Neutrophil (primary cell): ENCODE data around the gene ABLIM3.

Experiments used
- H3K27ac ChIP-seq: fragments of 200-600 bp; sonication (generic); 2 replicates; pipeline ENCODE4 v1.5.1; 2016; ENCODE audit warnings: mild to moderate bottlenecking, moderate library complexity
- H3K27me3 ChIP-seq: fragments of 200-600 bp; sonication (generic); 2 replicates; pipeline ENCODE4 v1.6.0; 2016; ENCODE audit warnings: mild to moderate bottlenecking
- H3K36me3 ChIP-seq: fragments of 200-600 bp; sonication (generic); 2 replicates; pipeline ENCODE4 v1.5.1; 2017
- H3K4me1 ChIP-seq, 2 experiments: fragments of 200-600 bp in 1 of 2; sonication (generic) in 1 of 2; 1 replicate in 1 of 2; 2 replicates in 1 of 2; pipeline versions ENCODE4 v1.5.1 to v1.6.1; 2013 to 2016; ENCODE audit warnings: low read depth in 1 of 2, low read length in 1 of 2, mild to moderate bottlenecking in 1 of 2, moderate library complexity in 1 of 2; ENCODE audit not compliant: control insufficient read depth in 1 of 2, insufficient read depth in 1 of 2
- H3K4me3 ChIP-seq, 2 experiments: fragments of 200-600 bp in 1 of 2; sonication (generic) in 1 of 2; 1 replicate in 1 of 2; 2 replicates in 1 of 2; pipeline ENCODE4 v1.5.1; 2013 to 2016; ENCODE audit warnings: low read depth in 1 of 2, low read length in 1 of 2, mild to moderate bottlenecking in 1 of 2, moderate library complexity in 1 of 2
- H3K9me3 ChIP-seq: fragments of 200-600 bp; sonication (generic); 2 replicates; pipeline ENCODE4 v1.5.1; 2016
- TF ChIP-seq, protein P1 (sequence below): fragments of 200-600 bp; sonication (generic); IDR thresholded peaks from 2 replicates; pipeline ENCODE4 v1.5.1; 2016; ENCODE audit warnings: antibody characterized with exemption

The ABLIM3 gene

DNA sequence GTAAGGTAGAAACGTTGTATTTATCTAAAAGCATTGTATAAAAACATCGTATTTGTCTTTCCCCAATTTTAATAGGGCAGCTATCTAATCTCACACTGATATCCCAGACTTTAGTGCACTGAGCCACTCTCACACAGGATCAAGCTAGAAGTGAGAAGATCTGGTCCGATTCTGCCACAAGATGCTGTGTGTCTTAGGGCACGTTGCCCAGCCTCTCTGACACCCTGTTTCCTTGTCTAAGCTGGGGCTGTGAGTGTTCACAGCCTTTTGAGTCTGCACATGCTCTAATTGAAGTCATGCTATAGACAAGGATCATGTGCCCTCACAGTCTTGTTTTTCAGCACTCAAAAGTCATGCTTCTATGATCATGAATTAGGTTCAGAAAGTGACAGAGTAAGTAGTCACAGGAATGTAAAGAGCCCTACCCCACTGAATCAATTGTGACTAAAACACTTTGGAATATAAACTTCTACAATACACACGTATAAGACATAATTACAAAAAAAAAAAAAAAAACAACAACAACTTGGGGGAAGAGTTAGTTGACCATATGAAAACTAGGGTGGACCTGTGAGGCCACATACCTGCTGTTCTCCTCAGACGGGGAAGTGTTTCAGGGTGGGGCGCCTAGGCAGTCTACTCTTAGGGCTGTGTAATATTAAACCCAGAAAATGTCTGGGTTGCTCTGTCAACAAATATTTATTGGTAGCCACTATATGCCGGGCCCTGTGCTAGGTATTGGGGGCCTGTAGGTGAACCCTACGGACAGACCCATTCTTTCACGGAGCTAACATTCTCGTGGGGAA, 893 bp upstream of the ABLIM3 start:
- no peak overlapping the region for H3K4me3 ChIP-seq
- H3K9me3 ChIP-seq: no peaks in the 10 kb centered on the region
- TF ChIP-seq, protein P1, sequence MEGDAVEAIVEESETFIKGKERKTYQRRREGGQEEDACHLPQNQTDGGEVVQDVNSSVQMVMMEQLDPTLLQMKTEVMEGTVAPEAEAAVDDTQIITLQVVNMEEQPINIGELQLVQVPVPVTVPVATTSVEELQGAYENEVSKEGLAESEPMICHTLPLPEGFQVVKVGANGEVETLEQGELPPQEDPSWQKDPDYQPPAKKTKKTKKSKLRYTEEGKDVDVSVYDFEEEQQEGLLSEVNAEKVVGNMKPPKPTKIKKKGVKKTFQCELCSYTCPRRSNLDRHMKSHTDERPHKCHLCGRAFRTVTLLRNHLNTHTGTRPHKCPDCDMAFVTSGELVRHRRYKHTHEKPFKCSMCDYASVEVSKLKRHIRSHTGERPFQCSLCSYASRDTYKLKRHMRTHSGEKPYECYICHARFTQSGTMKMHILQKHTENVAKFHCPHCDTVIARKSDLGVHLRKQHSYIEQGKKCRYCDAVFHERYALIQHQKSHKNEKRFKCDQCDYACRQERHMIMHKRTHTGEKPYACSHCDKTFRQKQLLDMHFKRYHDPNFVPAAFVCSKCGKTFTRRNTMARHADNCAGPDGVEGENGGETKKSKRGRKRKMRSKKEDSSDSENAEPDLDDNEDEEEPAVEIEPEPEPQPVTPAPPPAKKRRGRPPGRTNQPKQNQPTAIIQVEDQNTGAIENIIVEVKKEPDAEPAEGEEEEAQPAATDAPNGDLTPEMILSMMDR: no peak
- H3K27me3 ChIP-seq: peaks cover 66% of the 10 kb centered on the region
- H3K36me3 ChIP-seq: no peaks in the 10 kb centered on the region
- peaks cover 8 to 9% of the 10 kb centered on the region in 2 experiments for H3K4me1 ChIP-seq
- H3K27ac ChIP-seq: no peak overlapping the region

DNA sequence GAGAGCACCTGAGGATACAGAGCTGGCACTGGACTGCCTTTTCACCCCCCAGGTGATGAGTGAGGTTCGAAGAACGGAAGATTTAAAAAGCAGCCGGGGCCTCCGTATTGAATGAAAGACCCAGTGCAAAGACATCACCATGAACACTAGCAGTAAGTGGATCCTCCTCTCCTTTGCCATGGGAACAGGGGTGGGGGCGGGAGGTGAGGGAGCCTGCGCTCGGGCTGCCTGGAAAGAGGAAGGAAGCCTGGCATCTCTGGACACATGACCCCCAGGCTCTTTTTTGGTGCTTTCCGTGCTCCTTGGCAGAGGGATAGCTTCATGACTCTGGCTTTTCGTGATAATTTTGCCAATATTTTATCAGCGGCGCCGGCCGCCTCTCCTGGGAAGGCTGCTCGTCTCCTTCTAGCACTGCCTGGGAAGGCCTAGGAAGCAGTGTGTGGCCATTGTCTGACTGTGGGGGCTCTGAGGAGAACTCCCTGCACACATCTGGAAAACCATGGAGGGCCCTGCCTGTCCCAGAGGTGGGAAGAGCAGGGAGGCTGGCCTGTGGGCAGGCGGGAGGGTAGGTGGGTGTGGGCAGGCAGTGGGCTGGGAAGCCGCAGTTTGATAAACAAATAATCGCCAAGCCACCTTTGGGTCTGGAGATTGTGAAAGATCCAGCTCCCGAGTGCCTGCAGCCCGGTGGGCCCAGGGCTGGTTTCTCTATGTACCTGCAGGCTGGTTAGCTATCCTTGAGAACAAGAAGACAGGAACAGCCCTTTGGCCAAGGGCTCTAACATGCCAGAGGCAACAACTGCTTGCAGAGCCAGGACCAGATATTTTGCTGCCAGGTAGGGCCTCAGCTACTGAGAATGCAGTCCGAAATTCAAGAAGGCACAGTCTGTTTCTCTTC, 911 bp downstream of the ABLIM3 start:
- no peak overlapping the region for H3K27ac ChIP-seq
- no peaks in the 10 kb centered on the region for H3K36me3 ChIP-seq
- H3K4me1 ChIP-seq: peaks cover 8 to 9% of the 10 kb centered on the region in 2 experiments

DNA sequence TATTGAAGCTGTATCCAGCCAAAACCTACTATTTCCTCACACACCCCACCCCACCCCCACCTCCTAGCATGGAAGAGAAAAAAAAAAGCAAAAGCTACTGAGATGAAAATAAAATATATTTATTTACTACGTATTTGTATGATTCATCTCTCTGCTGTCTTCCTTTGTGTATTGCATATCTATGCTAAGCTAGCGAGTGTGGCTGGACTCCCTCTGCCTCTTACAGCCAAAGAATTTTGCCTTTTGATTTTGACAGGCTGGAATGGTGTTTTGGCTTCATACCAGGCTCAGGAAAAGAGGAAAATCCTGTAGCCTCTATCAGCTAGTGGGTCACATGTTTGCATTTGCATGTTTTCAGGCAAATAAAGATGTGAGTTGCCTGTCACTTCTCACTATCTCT, 2.2 kb downstream of the ABLIM3 start:
- Histone ChIP-seq H3K4me1 (peaks cover 8 to 9% of the 10 kb centered on the region in 2 experiments), H3K27ac (no peak overlapping the region), H3K36me3 (no peaks in the 10 kb centered on the region), H3K9me3 (no peaks in the 10 kb centered on the region), H3K4me3 (no peak overlapping the region), H3K27me3 (peaks cover 69% of the 10 kb centered on the region)
- TF ChIP-seq, protein P1: no peak

More for the DNA sequence above, 911 bp downstream of the ABLIM3 start:
- TF ChIP-seq, protein P1: no peak
- H3K4me3 ChIP-seq: peak overlapping the region; percentile 43 to 58
- H3K27me3 ChIP-seq: peaks cover 66% of the 10 kb centered on the region
- no peaks in the 10 kb centered on the region for H3K9me3 ChIP-seq

- TF ChIP-seq, protein P1: no peak
- peaks cover 80% of the 10 kb centered on the region for H3K27me3 ChIP-seq
- H3K4me3 ChIP-seq: no peak overlapping the region
- no peak overlapping the region for H3K27ac ChIP-seq
- peaks cover 8 to 9% of the 10 kb centered on the region in 2 experiments for H3K4me1 ChIP-seq
- no peaks in the 10 kb centered on the region for H3K9me3 ChIP-seq
- no peaks in the 10 kb centered on the region for H3K36me3 ChIP-seq
These were observed 3.3 kb downstream of the ABLIM3 start for GRCh38 chr5:149144637-149145036.

GRCh38 chr5:149145138-149145537, 3.8 kb downstream of the ABLIM3 start:
- Histone ChIP-seq H3K36me3 (no peaks in the 10 kb centered on the region), H3K4me3 (no peak overlapping the region), H3K27me3 (peaks cover 85% of the 10 kb centered on the region), H3K9me3 (no peaks in the 10 kb centered on the region), H3K4me1 (peaks cover 8 to 9% of the 10 kb centered on the region in 2 experiments), H3K27ac (no peak overlapping the region)
- TF ChIP-seq, protein P1: no peak
